ENCODE measurements around the gene CDH11.

CDH11 gene

GRCh38 chr16:65024767-65025178, 97.1 kb downstream of the CDH11 start:
- DNase-seq (ENCODE audit: low spot score), result no peak

GRCh38 chr16:65023802-65024201, 98.1 kb downstream of the CDH11 start:
- no peak for DNase-seq (ENCODE audit: low spot score)

GRCh38 chr16:65021852-65022595, 99.8 kb downstream of the CDH11 start:
- DNase-seq (ENCODE audit: low spot score), result no peak

DNA sequence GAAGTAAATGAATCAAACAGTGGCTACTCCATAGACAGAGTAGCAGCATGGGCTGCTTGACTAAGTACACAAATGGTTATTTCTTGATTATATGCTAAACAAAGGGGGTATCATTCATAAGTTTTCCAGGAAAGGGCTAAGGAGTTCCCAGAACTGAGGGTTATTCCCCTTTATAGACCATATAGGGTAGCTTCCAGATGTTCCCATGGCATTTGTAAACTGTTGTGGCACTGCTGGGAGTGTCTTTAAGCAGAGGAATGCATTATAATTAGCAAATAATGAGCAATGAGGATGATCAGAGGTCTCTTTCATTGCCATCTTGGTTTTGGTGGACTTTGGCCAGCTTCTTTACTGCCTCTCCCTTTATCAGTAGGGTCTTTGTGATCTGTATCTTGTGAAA, 105.1 kb downstream of the CDH11 start:
- no peak for DNase-seq (ENCODE audit: low spot score)

DNA sequence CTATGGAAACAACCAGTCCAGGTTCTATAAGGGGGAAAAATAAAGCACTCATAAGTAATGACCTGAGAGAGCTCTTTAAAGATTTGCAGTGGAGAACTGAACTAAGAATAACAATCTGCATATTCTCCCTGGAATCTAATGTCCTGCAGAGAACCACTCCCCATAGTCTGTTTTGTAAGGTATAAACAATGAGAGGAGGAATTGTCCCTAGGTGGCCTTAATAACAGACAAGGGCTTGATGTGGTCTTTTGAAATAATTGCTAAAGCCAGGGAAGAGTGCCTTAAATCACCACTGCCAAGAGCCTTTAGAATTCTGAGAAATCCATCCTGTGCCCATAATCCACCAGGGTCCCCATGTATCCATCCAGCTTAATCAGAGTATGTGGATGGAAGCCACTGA, 106.3 kb downstream of the CDH11 start:
- DNase-seq (ENCODE audit: low spot score), result no peak

- no peak for DNase-seq (ENCODE audit: low spot score)
Measured at GRCh38 chr16:65012357-65012756, 109.5 kb downstream of the CDH11 start.

GRCh38 chr16:65010125-65010524, 111.7 kb downstream of the CDH11 start:
- no peak for DNase-seq (ENCODE audit: low spot score)

GRCh38 chr16:65005696-65006095, 116.2 kb downstream of the CDH11 start:
- DNase-seq (ENCODE audit: low spot score), result no peak

- DNase-seq (ENCODE audit: low spot score), result no peak
Measured at GRCh38 chr16:65004570-65004969, 117.3 kb downstream of the CDH11 start.

DNA sequence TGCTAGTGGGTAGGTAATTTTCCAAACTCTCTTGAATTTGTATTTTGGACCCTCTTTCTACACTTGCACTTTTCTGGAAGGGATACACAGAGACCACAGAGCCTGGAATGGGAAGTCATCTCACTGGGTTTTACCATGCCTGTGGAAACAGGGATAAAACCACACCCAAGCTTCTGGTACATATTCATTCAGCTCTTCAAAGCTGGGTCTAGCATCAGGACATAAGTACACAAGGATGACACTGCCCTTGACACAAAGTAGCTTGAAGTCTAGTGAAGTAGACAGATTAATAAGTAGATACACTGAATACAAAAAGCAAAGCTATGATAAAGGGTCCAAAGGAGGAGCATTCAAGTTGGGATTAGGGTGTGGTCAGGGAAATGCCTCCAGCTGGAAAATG, 118.2 kb downstream of the CDH11 start:
- DNase-seq (ENCODE audit: low spot score), result no peak

DNA sequence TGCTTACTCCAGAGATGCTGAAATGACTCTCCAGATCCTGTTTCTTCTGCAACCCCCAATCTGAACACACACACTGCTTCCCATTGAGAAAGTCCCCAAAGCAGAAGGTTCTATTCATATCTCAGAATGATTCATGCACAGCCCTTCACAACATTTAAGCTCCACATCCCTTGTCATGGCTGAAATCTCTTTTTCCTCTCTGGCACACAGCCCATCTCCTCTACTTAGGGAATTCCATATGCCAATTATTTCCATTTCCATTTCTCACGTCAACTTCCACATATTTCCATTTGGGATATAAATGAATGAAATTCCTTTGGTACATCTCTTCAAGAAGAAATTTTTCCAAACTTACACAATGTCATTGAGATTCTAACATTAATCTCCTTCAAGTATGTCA, 119.6 kb downstream of the CDH11 start:
- DNase-seq (ENCODE audit: low spot score), result no peak

- DNase-seq (ENCODE audit: low spot score), result no peak
Measured at GRCh38 chr16:65000654-65001053, 121.2 kb downstream of the CDH11 start.

- no peak for DNase-seq (ENCODE audit: low spot score)
Measured at GRCh38 chr16:64997751-64998150, 124.1 kb downstream of the CDH11 start.

GRCh38 chr16:64997121-64997520, 124.7 kb downstream of the CDH11 start:
- no peak for DNase-seq (ENCODE audit: low spot score)

DNA sequence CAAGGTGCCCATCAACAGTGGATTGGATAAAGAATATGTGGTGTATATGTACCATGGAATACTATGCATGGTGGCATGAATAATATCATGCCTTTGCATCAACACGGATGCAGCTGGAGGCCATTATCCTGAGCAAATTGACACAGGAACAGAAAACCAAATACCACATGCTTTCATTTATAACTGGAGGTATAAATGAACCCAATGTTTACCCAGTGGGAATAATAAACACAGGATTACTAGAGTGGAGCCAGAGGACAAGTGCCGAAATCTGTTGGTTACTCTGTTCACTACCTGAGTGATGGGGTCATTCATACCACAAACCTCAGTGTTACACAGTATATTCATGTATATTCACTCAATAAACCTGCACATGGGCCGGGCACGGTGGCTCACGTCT, 125.2 kb downstream of the CDH11 start:
- no peak for DNase-seq (ENCODE audit: low spot score)

GRCh38 chr16:64993464-64993863, 128.4 kb downstream of the CDH11 start:
- no peak for DNase-seq (ENCODE audit: low spot score)

DNA sequence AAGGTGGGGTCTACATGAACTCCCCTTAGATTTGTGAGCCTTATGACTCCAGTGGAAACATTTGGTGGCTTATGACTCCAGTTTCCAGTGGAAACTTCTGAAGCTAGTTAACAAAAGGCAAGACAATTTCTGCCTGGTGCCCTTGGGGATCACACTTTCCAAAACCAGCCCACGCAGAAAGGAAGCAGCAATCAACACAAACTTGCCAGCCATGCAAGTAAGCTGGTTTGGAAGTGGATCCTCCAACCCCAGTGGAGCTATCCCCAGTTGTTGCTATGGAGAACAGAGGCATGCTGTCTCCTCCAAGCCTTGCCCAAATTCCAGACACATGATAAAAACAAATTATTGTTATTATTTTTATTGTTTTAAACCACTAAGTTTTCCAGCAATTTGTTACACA, 130.9 kb downstream of the CDH11 start:
- DNase-seq (ENCODE audit: low spot score), result no peak

GRCh38 chr16:64990101-64990500, 131.8 kb downstream of the CDH11 start:
- no peak for DNase-seq (ENCODE audit: low spot score)

DNA sequence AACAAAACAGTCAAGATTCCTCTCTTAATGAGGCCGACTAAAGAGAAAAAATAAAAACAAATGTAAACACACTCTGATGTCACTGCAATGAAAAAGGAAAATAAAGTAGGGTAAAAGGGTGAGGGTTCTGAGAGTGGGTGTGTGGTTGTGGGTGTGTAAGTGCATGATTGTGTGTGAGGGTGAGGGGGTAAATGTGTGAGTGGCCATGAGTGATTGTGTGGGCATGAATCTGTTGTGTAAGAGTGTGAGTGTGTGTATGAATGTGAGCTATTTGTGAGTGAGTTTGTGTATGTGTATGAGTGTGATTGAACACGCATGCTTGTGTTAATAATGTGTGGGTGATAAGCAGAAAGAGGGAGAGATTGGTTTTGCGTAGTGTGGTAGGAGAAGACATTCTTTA, 132.8 kb downstream of the CDH11 start:
- no peak for DNase-seq (ENCODE audit: low spot score)

DNA sequence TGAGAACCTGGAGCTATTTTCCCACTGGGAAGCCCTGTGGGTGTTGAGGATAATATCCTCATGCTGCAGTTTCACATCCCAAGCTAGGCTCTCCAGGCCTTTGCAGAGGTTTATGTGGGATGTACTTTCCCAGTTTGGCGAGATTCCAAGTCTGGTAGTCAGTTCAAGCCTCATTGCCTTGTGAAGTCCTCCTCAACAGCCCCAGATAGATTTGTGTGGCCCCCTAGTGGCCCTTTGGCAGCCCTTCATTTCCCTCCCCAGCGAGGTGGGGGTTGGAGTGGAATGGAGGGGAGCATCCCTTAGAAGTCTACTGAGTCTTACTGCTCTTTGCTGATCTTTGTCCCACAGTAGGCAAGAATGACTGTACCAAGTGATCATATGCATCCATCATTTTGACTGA, 137.9 kb downstream of the CDH11 start:
- DNase-seq (ENCODE audit: low spot score), result peak; percentile 1

GRCh38 chr16:64983231-64983630, 138.6 kb downstream of the CDH11 start:
- DNase-seq (ENCODE audit: low spot score), result no peak

- no peak for DNase-seq (ENCODE audit: low spot score)
Measured at GRCh38 chr16:64982581-64982980, 139.3 kb downstream of the CDH11 start.

GRCh38 chr16:64981568-64982281, 140.1 kb downstream of the CDH11 start:
- no peak for DNase-seq (ENCODE audit: low spot score)
